Neural cell (in vitro differentiated cells): ENCODE results near the gene TXLNB. TPM values are rescaled to one million over a fixed set of nuclear protein-coding genes. Genes with fewer than 3 reads are reported as not detected.

Source experiments
- H2AFZ ChIP-seq: fragments of 200-600, 300-800 bp; sonication (generic), shearing (Covaris generic); 2 replicates; pipeline ENCODE4 v1.6.0; 2014; ENCODE audit warnings: low read depth, mild to moderate bottlenecking, antibody characterized with exemption, low read length, moderate library complexity
- H3F3A ChIP-seq: fragments of 200-600 bp; shearing (Covaris generic); 2 replicates; pipeline ENCODE4 v1.6.1; 2016; ENCODE audit warnings: mild to moderate bottlenecking, moderate library complexity, mixed read lengths, antibody characterized with exemption, low read length; ENCODE audit not compliant: insufficient read depth, poor library complexity, severe bottlenecking
- H3K27ac ChIP-seq: fragments of 200-600, 300-800 bp; sonication (generic), shearing (Covaris generic); 2 replicates; pipeline ENCODE4 v1.5.1; 2014; ENCODE audit warnings: mild to moderate bottlenecking, low read length, moderate library complexity
- H3K27me3 ChIP-seq: fragments of 300-800, 200-600 bp; sonication (generic), shearing (Covaris generic); 2 replicates; pipeline ENCODE4 v1.6.0; 2014; ENCODE audit warnings: mild to moderate bottlenecking, low read depth, low read length, moderate library complexity; ENCODE audit not compliant: insufficient read depth
- H3K36me3 ChIP-seq: fragments of 300-800, 200-600 bp; sonication (generic), shearing (Covaris generic); 2 replicates; pipeline ENCODE4 v1.5.1; 2014; ENCODE audit warnings: mild to moderate bottlenecking, antibody characterized with exemption, low read length, moderate library complexity; ENCODE audit not compliant: insufficient read depth
- H3K4me2 ChIP-seq: fragments of 300-800, 200-600 bp; sonication (generic), shearing (Covaris generic); 2 replicates; pipeline ENCODE4 v1.6.0; 2014; ENCODE audit warnings: mild to moderate bottlenecking, low read length
- H3K4me3 ChIP-seq: fragments of 300-800, 200-600 bp; sonication (generic), shearing (Covaris generic); 2 replicates; pipeline ENCODE4 v1.5.1; 2014; ENCODE audit warnings: mild to moderate bottlenecking, low read length, moderate library complexity
- H3K79me2 ChIP-seq: fragments of 200-600 bp; shearing (Covaris generic); replicated peaks from 2 replicates; pipeline ENCODE4 v1.6.0; 2014; ENCODE audit warnings: mild to moderate bottlenecking, low read length, moderate library complexity; ENCODE audit not compliant: insufficient read depth
- H3K9ac ChIP-seq: fragments of 300-800, 200-600 bp; sonication (generic), shearing (Covaris generic); 2 replicates; pipeline ENCODE4 v1.6.1; 2016; ENCODE audit warnings: mild to moderate bottlenecking, low read length, mixed read lengths
- H3K9me2 ChIP-seq: fragments of 200-600 bp; shearing (Covaris generic); 2 replicates; pipeline ENCODE4 v1.6.1; 2016; ENCODE audit warnings: mild to moderate bottlenecking, low read length, mixed read lengths; ENCODE audit not compliant: insufficient read depth
- H3K9me3 ChIP-seq: fragments of 200-600, 300-800 bp; sonication (generic), shearing (Covaris generic); 2 replicates; pipeline ENCODE4 v1.6.1; 2016; ENCODE audit warnings: mild to moderate bottlenecking, mixed run types, low read length, moderate library complexity, mixed read lengths
- H4K20me1 ChIP-seq: fragments of 200-600 bp; shearing (Covaris generic); 2 replicates; pipeline ENCODE4 v1.6.1; 2016; ENCODE audit warnings: mild to moderate bottlenecking, mixed run types; ENCODE audit not compliant: insufficient read depth
- EP300 ChIP-seq: fragments of 450-650 bp; conservative IDR thresholded peaks from 2 replicates; pipeline ENCODE4 v1.6.1; 2014; ENCODE audit warnings: antibody characterized with exemption, mild to moderate bottlenecking, moderate library complexity; ENCODE audit not compliant: poor library complexity, severe bottlenecking
- EZH2 ChIP-seq: fragments of 200-600, 300-800 bp; shearing (Covaris generic), sonication (generic); IDR thresholded peaks from 2 replicates; pipeline ENCODE4 v1.6.1; 2014; ENCODE audit warnings: antibody characterized with exemption, low read length, borderline replicate concordance, mild to moderate bottlenecking; ENCODE audit not compliant: insufficient read depth, poor library complexity, severe bottlenecking
- MXI1 ChIP-seq: fragments of 450-650 bp; conservative IDR thresholded peaks from 2 replicates; pipeline ENCODE4 v1.6.1; 2014; ENCODE audit warnings: antibody characterized with exemption, mild to moderate bottlenecking; ENCODE audit not compliant: poor library complexity, severe bottlenecking
- POLR2AphosphoS5 ChIP-seq: IDR thresholded peaks from 2 replicates; pipeline ENCODE4 v1.6.1; 2012
- RAD21 ChIP-seq: fragments of 450-650 bp; conservative IDR thresholded peaks from 2 replicates; pipeline ENCODE4 v1.6.1; 2014; ENCODE audit warnings: antibody characterized with exemption, mild to moderate bottlenecking, moderate library complexity
- SMC3 ChIP-seq: fragments of 450-650 bp; conservative IDR thresholded peaks from 2 replicates; pipeline ENCODE4 v1.6.1; 2014; ENCODE audit warnings: antibody characterized with exemption, mild to moderate bottlenecking, moderate library complexity; ENCODE audit not compliant: poor library complexity
- TAF1 ChIP-seq: IDR thresholded peaks from 2 replicates; pipeline ENCODE4 v1.6.1; 2012; ENCODE audit warnings: low read depth
- polyA plus RNA-seq: library from polyadenylated mRNA; depleted of rRNA; stranded (reverse); fragments of >200 nt; gene quantifications from 2 replicates; pipeline ENCODE4 v1.2.3, GENCODE V29; 2014
- TF ChIP-seq, protein P1 (sequence below): fragments of 450-650 bp; IDR thresholded peaks from 2 replicates; pipeline ENCODE4 v1.5.1; 2014; ENCODE audit warnings: antibody characterized with exemption, mild to moderate bottlenecking, moderate library complexity; ENCODE audit not compliant: poor library complexity, severe bottlenecking
- TF ChIP-seq, protein P2 (sequence below): IDR thresholded peaks from 2 replicates; pipeline ENCODE4 v1.6.1; 2012; ENCODE audit warnings: borderline replicate concordance

TXLNB gene
- polyA plus RNA-seq, 1 donor from 2014 or later = not detected

DNA sequence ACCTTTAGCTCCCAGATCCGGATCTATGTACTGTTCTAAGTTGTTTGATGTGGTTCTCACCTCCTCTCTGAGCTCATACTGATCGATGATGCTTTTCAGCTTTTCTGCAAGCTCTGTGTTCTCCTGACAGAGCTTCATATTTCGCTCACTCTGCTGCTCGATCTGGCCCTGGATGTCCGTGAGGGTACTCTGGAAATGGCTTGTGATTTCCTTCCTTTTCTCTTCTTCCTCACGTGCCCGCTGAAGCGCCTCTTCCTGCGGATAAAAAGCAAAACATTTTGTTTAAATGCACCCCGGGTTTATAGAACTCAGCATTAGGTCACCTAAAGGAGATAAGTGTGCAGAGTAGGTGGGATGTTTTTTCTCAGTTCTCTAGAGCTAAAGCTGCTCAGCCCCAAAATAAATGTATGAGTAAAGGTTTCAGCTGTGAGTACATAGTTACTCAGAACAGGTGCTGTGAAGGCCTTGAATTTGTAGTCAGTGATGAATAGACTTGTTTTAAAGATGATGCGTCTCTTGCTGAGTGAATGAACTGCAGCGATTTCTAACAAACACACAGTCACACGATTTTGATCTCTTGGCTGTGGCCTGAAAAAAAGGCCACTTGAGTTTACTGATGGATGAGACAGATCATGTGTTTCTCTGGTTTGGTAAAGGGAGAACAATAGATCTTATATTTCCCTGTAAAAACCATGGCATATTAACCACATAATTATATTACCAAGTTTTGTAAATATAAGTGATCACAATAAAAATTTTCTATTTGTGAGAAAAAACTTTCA is 29.1 kb downstream of the TXLNB start:
- H3F3A ChIP-seq = no peaks in the 10 kb centered on the region
- H3K27ac ChIP-seq = no peak overlapping the region
- no peaks in the 10 kb centered on the region for H3K27me3 ChIP-seq
- no peak for TF ChIP-seq SMC3
- no peak for TF ChIP-seq TAF1
- TF ChIP-seq RAD21 = no peak
- TF ChIP-seq EP300 = no peak
- no peak for TF ChIP-seq MXI1
- TF ChIP-seq, protein P1, sequence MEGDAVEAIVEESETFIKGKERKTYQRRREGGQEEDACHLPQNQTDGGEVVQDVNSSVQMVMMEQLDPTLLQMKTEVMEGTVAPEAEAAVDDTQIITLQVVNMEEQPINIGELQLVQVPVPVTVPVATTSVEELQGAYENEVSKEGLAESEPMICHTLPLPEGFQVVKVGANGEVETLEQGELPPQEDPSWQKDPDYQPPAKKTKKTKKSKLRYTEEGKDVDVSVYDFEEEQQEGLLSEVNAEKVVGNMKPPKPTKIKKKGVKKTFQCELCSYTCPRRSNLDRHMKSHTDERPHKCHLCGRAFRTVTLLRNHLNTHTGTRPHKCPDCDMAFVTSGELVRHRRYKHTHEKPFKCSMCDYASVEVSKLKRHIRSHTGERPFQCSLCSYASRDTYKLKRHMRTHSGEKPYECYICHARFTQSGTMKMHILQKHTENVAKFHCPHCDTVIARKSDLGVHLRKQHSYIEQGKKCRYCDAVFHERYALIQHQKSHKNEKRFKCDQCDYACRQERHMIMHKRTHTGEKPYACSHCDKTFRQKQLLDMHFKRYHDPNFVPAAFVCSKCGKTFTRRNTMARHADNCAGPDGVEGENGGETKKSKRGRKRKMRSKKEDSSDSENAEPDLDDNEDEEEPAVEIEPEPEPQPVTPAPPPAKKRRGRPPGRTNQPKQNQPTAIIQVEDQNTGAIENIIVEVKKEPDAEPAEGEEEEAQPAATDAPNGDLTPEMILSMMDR = no peak
- TF ChIP-seq, protein P2, sequence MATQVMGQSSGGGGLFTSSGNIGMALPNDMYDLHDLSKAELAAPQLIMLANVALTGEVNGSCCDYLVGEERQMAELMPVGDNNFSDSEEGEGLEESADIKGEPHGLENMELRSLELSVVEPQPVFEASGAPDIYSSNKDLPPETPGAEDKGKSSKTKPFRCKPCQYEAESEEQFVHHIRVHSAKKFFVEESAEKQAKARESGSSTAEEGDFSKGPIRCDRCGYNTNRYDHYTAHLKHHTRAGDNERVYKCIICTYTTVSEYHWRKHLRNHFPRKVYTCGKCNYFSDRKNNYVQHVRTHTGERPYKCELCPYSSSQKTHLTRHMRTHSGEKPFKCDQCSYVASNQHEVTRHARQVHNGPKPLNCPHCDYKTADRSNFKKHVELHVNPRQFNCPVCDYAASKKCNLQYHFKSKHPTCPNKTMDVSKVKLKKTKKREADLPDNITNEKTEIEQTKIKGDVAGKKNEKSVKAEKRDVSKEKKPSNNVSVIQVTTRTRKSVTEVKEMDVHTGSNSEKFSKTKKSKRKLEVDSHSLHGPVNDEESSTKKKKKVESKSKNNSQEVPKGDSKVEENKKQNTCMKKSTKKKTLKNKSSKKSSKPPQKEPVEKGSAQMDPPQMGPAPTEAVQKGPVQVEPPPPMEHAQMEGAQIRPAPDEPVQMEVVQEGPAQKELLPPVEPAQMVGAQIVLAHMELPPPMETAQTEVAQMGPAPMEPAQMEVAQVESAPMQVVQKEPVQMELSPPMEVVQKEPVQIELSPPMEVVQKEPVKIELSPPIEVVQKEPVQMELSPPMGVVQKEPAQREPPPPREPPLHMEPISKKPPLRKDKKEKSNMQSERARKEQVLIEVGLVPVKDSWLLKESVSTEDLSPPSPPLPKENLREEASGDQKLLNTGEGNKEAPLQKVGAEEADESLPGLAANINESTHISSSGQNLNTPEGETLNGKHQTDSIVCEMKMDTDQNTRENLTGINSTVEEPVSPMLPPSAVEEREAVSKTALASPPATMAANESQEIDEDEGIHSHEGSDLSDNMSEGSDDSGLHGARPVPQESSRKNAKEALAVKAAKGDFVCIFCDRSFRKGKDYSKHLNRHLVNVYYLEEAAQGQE = no peak
- no peak for TF ChIP-seq POLR2AphosphoS5
- no peak for TF ChIP-seq EZH2
- no peak overlapping the region for H3K4me2 ChIP-seq
- no peaks in the 10 kb centered on the region for H3K9me2 ChIP-seq
- no peak overlapping the region for H3K9ac ChIP-seq
- no peak overlapping the region for H3K4me3 ChIP-seq
- no peaks in the 10 kb centered on the region for H3K36me3 ChIP-seq
- H2AFZ ChIP-seq = no peak overlapping the region
- no peaks in the 10 kb centered on the region for H3K79me2 ChIP-seq
- no peaks in the 10 kb centered on the region for H3K9me3 ChIP-seq
- H4K20me1 ChIP-seq = no peaks in the 10 kb centered on the region

DNA sequence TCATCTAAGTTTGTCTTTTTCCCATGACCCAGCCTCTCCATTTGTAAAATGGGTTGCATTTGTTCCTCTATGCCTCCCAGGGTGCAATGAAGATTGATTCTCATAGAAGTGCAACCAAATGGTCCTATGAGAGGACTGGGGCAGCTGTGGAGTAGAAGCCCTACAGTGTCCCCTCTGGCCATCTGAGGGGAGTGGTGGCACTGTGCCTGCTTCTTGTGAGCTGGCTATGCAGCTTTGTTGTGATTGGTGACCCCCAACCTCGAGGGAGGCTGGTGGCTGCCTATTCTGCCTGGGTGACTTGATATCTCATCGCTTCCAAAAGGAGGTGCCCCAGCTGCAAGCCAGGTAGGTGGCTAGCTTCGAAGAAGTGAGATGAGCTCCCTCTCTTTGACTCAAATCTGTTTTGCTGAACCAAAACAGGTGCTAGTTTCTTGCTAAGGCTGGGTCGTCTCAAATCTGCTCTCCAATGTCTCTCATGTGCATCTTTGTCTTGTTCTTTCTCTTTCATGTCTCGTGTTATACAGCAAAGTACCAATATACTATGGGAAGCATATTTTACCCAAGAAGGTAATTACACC is 33.9 kb downstream of the TXLNB start:
- Histone ChIP-seq H4K20me1 (no peaks in the 10 kb centered on the region), H3F3A (no peaks in the 10 kb centered on the region), H3K27ac (no peak overlapping the region), H3K79me2 (no peaks in the 10 kb centered on the region), H3K9me2 (no peaks in the 10 kb centered on the region), H3K4me2 (no peak overlapping the region), H3K4me3 (no peak overlapping the region), H3K9ac (no peak overlapping the region), H2AFZ (no peak overlapping the region), H3K9me3 (no peaks in the 10 kb centered on the region), H3K36me3 (no peaks in the 10 kb centered on the region), H3K27me3 (no peaks in the 10 kb centered on the region)
- TF ChIP-seq RAD21 = no peak
- TF ChIP-seq, protein P1 = no peak
- TF ChIP-seq EZH2 = no peak
